Raji (cell line): ENCODE measurements around the gene HERC6.

Experiments
- POLR2A ChIP-seq: IDR thresholded peaks from 2 replicates; pipeline ENCODE4 v1.6.1; 2011; ENCODE audit warnings: low read depth, low read length, control low read depth; ENCODE audit not compliant: insufficient read depth

HERC6 gene

DNA sequence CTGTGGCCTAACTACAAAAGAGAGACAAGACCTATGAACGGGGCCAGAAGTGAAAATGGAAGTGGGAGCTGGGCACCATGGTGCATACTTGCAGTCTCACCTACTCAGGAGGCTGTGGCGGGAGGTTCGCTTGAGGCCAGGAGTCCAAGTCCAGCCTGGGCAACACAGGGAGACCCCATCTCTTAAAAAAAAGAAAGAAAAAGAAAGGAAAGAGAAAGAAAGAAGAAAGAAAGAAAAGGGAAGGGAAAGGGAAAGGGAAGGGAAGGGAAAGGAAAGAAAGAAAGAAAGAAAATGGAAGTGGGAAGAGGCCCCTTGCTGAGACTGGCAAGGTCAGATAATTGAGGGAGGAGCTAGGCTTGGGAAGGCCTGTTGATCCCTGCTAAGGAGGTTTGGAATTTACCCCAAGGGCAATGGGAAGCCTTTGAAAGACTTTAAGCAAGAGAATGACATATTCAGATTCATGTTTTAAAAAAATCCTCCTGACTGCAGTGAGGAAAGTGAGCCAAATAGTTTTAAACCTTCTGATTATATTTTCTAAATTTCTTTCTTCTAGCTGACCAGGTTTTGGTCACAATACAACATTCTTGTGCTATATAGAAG is 60.6 kb downstream of the HERC6 start:
- no peak for TF ChIP-seq POLR2A

DNA sequence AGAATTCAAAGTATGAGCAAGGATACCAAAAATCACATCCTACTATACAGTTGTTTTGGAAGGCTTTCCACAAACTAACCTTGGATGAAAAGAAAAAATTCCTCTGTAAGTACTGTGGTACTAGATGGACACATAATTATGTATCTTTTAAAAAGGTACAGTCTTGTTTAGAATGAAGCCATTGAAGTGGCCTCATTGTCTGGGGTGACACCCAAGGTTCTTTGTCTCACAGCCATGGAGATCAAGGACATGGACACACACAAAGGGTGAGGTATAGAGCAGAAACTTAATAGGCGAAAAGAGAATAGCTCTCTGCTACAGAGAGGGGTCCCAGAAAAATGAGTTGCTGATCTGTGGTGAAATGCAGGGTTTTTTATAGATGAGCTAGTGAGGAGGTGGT is 61.5 kb downstream of the HERC6 start:
- no peak for TF ChIP-seq POLR2A

DNA sequence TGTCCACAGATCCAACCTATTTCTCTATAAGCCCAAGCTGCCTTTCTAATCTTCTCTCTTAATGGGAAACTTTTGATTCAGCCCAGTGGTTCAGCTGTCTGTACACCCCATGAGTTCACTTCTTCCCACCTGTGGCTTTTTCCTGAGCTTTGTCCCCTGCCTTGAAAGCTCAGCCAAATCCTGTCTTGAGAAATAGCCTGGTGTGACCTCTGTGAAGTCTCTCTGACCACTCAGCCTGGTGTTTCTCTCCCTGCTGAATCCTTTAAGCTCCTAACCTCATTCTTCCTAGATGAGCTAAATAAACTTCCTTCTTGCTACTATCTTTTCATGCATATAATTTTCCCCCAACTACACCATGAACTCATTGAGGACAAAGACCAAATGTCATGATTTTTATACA is 63.0 kb downstream of the HERC6 start:
- no peak for TF ChIP-seq POLR2A

DNA sequence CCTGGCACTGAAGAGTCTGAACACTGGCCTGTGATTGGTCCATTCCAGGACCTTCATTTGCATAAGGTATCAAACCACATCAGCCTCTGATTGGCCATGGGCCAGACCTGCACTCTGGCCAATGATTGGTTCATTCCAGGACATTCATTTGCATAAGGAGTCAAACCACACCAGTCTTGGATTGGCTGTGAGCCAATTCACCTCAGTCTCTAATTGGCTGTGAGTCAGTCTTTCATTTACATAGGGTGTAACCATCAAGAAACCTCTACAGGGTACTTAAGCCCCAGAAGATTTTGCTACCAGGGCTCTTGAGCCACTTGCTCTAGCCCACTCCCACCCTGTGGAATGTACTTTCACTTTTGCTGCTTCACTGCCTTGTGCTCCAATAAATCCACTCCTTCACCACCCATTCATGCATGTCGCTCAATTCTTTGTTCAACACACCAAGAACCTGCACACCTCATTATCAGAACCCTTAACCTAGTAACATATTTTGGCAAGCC is 64.1 kb downstream of the HERC6 start:
- no peak for TF ChIP-seq POLR2A

GRCh38 chr4:88443486-88443885 is 64.8 kb downstream of the HERC6 start:
- TF ChIP-seq POLR2A = no peak

- TF ChIP-seq POLR2A = no peak
These were observed 66.6 kb downstream of the HERC6 start for GRCh38 chr4:88445252-88445651.

DNA sequence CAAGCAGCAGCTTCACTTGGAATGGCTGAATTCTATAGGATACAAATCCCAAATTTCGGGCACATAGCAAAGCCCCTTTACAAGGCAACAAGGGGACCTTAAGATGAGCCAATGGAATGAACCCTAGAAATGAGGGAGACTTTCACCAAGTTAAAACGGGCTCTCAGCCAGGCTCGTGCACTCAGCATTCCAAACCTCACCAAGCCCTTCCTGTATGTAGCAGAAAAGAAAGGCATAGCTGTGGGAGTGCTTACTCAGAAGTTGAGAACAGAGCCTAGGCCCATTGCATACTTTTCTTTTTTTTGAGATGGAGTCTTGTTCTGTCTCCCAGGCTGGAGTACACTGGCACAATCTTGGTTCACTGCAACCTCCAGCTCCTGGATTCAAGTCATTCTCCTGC is 67.5 kb downstream of the HERC6 start:
- TF ChIP-seq POLR2A = no peak

DNA sequence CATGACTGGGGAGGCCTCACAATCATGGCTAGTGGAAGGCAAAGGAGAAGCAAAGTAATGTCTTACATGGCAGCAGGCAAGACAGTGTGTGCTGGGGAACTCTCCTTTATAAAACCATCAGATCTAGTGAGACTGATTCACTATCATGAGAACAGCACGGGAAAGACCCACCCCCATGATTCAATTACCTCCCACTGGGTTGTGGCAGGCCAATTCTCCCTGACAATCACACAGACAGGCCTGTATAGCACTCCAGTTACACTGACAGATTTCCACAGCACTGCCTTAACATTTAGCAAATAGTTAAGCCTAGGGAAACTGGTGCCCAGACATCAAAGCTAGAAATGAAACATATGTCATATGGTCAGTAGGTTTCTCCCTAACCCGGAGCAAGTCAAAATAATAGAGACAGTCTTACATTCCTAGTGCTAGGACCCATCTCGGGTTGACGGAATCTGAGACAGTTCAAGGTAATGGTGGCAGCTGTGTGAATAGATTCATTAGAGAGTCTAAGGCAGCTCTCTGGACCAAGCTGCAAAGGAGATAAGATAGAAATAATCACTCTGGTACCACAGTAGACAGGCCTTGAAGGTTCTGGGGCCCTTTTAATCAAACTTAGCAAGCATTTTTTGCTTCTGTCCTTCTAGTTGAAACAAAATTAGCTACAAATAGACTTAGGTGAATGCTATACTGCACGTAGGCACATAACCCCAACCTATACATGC is 68.9 kb downstream of the HERC6 start:
- no peak for TF ChIP-seq POLR2A

DNA sequence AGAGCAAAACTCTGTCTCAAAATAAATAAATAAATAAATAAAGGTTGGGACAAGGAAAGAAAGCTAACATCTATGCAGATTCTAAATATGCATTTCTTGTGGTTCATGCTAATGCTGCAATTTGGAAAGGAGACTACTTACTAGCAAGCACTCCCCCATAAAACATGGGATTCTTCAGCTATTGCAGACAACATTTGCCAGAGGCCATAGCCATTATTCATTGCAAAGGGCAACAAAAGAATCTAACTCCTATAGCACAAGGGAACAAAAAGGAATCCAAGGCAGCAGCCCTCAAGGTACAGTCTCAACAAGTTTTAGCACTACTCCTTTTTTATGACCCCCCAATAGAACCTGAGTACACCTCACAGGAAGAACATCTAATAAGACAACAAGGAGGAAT is 70.2 kb downstream of the HERC6 start:
- no peak for TF ChIP-seq POLR2A

GRCh38 chr4:88449290-88449689 is 70.6 kb downstream of the HERC6 start:
- no peak for TF ChIP-seq POLR2A

DNA sequence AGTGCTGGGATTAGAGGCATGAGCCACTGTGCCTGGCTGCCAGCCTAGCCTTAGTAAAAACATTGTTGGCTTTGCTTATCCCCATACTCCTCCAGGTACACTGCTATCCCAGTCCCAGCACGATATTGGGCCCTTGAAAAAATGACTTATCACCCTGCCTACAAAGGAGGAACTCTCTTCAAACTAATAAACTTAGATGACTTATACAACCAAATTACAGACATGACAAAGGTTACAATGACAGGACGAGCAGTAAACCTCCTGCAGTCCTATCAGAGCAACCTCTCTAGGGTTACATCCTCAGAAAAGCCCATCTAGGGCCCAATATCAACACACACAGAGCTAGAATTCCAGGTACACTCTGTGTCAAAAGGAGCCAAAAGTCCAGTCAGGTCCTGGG is 72.6 kb downstream of the HERC6 start:
- TF ChIP-seq POLR2A = no peak

GRCh38 chr4:88452912-88453311 is 74.3 kb downstream of the HERC6 start:
- no peak for TF ChIP-seq POLR2A

DNA sequence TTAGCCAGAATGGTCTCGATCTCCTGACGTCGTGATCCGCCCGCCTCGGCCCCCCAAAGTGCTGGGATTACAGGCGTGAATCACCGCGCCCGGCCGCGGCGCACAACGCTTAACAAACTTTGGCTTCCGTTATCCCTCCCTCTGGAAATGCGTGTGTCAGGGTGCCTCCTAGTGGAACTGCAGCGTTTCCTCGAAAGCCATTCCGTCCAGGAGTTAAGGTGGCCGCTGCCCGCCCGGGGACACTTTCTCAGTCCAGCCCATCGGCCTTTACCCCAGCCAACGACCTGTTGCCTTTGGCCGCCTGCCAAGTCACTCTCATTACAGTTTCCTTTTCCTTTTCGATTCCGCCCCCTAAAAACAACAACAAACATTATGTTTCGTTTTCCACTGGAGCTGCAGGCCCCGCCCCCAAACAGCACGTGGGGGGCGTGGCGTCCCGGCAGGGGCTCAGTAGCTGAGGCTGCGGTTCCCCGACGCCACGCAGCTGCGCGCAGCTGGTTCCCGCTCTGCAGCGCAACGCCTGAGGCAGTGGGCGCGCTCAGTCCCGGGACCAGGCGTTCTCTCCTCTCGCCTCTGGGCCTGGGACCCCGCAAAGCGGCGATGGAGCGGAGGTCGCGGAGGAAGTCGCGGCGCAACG is 78.1 kb downstream of the HERC6 start, which contains the start of gene HERC5:
Gene HERC5, plus strand, starts transcription at position 450 of the 637 bp plus-strand sequence. Its CDS starts 151 bp downstream, at position 601.
- no peak for TF ChIP-seq POLR2A

DNA sequence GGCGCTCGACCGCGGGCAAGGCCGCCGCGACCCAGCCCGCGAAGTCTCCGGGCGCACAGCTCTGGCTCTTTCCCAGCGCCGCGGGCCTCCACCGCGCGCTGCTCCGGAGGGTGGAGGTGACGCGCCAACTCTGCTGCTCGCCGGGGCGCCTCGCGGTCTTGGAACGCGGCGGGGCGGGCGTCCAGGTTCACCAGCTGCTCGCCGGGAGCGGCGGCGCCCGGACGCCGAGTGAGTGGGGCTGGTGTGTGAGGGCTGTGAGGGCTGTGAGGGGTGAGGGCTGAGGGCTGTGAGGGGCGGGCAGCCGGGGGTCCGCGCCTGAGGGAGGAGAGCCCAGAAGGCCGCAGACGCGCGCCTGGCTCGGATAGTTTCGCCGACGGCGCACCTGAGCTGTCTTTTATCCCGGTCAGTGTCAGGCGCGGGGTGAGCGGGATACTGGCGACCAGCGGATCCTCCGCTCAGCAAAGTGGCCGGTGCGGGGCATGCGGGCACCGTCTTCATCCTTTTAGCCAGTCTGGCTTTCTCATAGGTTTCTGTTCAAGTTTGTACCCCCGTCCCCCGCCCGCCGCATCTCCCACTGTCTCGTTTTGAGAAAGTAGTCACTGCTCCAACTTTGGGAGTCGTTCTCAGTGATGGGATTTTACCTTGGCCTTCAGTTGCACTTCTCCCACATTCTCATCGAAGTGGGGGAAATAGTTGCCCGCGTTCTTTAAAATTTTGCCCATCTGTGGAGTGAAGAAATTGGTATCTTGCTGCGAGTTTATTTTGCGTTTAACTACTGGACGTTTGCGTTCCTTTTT is 78.9 kb downstream of the HERC6 start:
- TF ChIP-seq POLR2A = no peak

GRCh38 chr4:88458104-88458740 is 79.6 kb downstream of the HERC6 start:
- no peak for TF ChIP-seq POLR2A
